Aorta (tissue), 5 donors: ENCODE results near the gene VWA5B1. TPM values are rescaled to one million over a fixed set of nuclear protein-coding genes. Genes with fewer than 3 reads are reported as not detected.
"Not testable (repeated sequence)": the region's sequence is repeated elsewhere in the genome, so short reads cannot be mapped to it uniquely, and the experiment has no call there.

Experiments
- ATAC-seq: fragments of 200-7000 bp; cut with Tn5 transposase; one replicate; pipeline ENCODE4 v1.9.1; 2022; ENCODE audit warnings: moderate library complexity; ENCODE audit not compliant: low FRiP score
- DNase-seq, 2 donors: peaks; one replicate each; pipeline ENCODE4 v3.0.0-alpha.2; 2020
- H3K27ac ChIP-seq, 2 donors: one replicate each; pipeline ENCODE4 v1.5.1; 2013; ENCODE audit warnings: low read length in 2 of 2, mild to moderate bottlenecking in 2 of 2, moderate library complexity in 2 of 2, control low read depth in 1 of 2, inconsistent platforms in 1 of 2, low read depth in 1 of 2
- H3K27me3 ChIP-seq, 2 donors: one replicate each; pipeline ENCODE4 v1.6.1; 2013; ENCODE audit warnings: control low read depth in 1 of 2, low read length in 1 of 2, mild to moderate bottlenecking in 1 of 2, moderate library complexity in 1 of 2; ENCODE audit not compliant: insufficient read depth in 2 of 2, control insufficient read depth in 1 of 2
- H3K36me3 ChIP-seq, 2 donors: one replicate each; pipeline ENCODE4 v1.6.1; 2013; ENCODE audit warnings: control low read depth in 1 of 2, low read length in 1 of 2, mild to moderate bottlenecking in 1 of 2; ENCODE audit not compliant: insufficient read depth in 2 of 2, control insufficient read depth in 1 of 2
- H3K4me1 ChIP-seq, 2 donors: one replicate each; pipeline ENCODE4 v1.6.1; 2013; ENCODE audit warnings: low read length in 2 of 2, control low read depth in 1 of 2, mild to moderate bottlenecking in 1 of 2, moderate library complexity in 1 of 2; ENCODE audit not compliant: insufficient read depth in 2 of 2, control insufficient read depth in 1 of 2
- H3K4me3 ChIP-seq, 2 donors: one replicate each; pipeline ENCODE4 v1.5.1; 2013; ENCODE audit warnings: low read length in 2 of 2, control low read depth in 1 of 2, mild to moderate bottlenecking in 1 of 2
- H3K9me3 ChIP-seq: one replicate; pipeline ENCODE4 v1.6.1; 2013; ENCODE audit warnings: mild to moderate bottlenecking, low read length; ENCODE audit not compliant: control insufficient read depth
- whole genome bisulfite sequencing, 2 donors: extraction: QIAGEN DNeasy Blood & Tissue Kit; methylation state at CpG; one replicate each; pipeline ENCODE4 v1.1.7; 2013; 5-methylcytosine and 5-hydroxymethylcytosine counted together
- intact Hi-C, 2 donors: fragments of 100-400 bp; cut with DNase I; formaldehyde crosslinking; loops; one replicate each; pipeline versions ENCODE4 v1.14.2 to v1.15.0; 2022
- polyA plus RNA-seq, 2 donors: library from polyadenylated mRNA; stranded (reverse); fragments of 200-250 nt; gene quantifications; one replicate each; pipeline ENCODE4 v1.2.3, GENCODE V29; 2013
- total RNA-seq, 2 donors: library from RNA; stranded (reverse); fragmentation: NEBNext Ultra II Directional; extraction: Animal tissue kit (Norgen Biotek cat#: 25700); gene quantifications; one replicate each; pipeline ENCODE4 v1.2.1, GENCODE V29; 2021
- donor health status: healthy with polysubstance abuse.
- donor health status: Bipolar disorder and iron deficiency.
- donor health status: DM: no; HTN: no; CAD: no.
- donor health status: DM: no; HTN: no; CAD: no.
- donor health status: DM: yes; HTN: yes; CAD: no.

Gene VWA5B1
- total and polyA plus RNA-seq, 4 donors, result not detected

DNA sequence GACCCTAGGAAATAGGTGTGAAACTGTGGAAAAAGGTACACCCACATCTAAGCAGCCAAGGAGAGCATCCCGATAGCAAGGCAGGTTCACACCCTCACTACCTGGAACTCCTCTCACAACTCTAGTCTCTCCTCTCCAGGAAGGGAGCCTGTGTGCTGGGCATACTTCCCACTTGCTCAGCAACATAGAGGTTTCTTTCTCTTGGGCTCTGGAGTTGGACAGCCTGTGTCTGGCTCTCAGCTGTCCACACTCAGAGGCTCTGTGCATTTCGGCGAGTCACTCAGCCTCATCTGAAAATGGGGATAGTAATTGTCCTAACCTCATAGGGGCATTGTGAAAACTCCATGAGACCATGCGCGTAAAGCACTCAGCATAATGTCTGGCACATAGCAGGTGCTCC is 29.6 kb upstream of the VWA5B1 start:
- ATAC-seq, result no peak

DNA sequence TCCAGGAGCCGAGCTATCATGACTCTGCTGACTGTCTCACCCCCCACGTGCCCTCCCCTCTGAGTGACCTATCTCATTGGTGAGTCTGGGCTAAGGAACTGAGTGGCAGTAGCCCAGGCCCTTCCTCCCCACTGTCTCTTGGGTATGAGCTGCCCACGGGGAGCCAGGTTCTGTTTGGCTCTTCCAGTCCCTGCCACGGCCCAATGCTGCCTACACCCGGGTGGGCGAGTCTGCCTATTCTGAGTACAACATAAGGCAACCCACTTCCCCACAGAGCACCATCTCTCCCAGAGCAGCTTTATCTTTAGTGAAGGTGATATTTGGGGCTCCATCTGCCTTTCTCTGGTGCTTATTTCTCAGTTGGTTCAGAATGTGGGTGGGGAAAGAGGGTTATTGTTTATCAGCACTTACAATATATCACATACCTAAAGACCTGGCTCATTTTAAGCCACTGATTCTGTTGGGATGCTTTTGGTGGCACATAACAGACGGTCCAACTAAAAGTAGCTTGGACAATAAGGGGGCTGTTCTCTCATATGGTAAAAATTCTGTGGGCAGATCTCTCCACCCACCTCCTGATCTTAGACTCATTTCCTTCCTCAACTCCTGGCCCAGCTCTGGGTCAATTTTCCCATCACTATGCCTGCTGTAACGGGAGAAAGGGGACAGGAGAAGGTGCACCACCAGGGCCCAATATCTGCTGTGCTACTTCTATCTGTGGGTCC is 27.7 kb upstream of the VWA5B1 start:
- 75 to 78% methylated on average over 8 of the region's 8 CpGs for WGBS, 2 donors
- H3K9me3 ChIP-seq, result no peaks in the 10 kb centered on the region
- intact Hi-C loops, result no loop called here
- H3K27me3 ChIP-seq, result no peaks in the 10 kb centered on the region
- no peak for ATAC-seq
- no peak overlapping the region for H3K27ac ChIP-seq
- no peaks in the 10 kb centered on the region for H3K36me3 ChIP-seq
- no peaks in the 10 kb centered on the region for H3K4me1 ChIP-seq
- H3K4me3 ChIP-seq, result no peak overlapping the region
- no peak for DNase-seq

More for the DNA sequence above, 29.6 kb upstream of the VWA5B1 start:
- intact Hi-C loops, result no loop called here
- WGBS, 2 donors, result 87 to 91% methylated on average over 5 of the region's 5 CpGs
- H3K4me1 ChIP-seq, result no peaks in the 10 kb centered on the region
- H3K27me3 ChIP-seq, result no peaks in the 10 kb centered on the region
- H3K36me3 ChIP-seq, result no peaks in the 10 kb centered on the region
- no peak for DNase-seq
- H3K9me3 ChIP-seq, result peaks cover 4% of the 10 kb centered on the region
- no peak overlapping the region for H3K4me3 ChIP-seq
- H3K27ac ChIP-seq, result no peak overlapping the region

DNA sequence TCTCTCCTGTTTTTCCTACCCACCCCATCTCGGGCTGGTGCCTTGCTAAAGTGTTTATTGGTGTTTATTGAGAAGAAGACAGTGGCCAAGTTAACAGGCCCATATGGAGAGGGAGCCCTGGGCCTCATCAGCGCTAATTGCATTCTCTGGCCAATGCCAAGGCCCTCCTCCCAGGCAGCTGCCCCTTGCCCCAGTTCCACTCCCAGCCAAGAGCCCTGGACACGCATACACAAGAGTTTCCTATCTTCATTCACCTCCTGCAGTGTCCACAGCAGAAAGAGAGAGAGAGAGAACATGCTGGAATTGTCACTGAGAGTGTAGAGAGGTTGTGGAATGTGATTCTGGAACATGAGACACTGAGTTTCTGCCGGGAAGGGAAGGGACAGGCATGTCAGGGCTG is 25.4 kb upstream of the VWA5B1 start:
- DNase-seq (no peak), ATAC-seq (no peak)
- no peaks in the 10 kb centered on the region for H3K27me3 ChIP-seq
- H3K9me3 ChIP-seq, result no peaks in the 10 kb centered on the region
- WGBS, 2 donors, result 38 to 46% methylated on average over 4 of the region's 4 CpGs
- no peak overlapping the region for H3K27ac ChIP-seq
- no peaks in the 10 kb centered on the region for H3K36me3 ChIP-seq
- no peaks in the 10 kb centered on the region for H3K4me1 ChIP-seq
- intact Hi-C loops, result no loop called here
- H3K4me3 ChIP-seq, result no peak overlapping the region

DNA sequence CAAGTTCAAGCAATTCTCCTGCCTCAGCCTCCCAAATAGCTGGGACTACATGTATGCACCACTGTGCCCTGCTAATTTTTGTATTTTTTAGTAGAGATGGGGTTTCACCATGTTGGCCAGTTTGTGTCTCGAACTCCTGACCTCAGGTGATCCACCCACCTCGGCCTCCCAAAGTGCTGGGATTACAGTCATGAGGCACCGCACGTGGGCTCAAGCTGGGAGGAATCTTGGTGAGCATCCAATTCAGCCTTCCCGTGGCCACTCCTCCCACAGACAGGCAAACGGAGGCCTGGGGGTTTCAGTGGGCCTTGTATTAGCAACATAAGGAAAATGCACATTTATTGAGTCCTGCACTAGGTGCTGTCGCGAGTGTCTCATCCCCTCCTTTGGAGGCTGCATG is 24.5 kb upstream of the VWA5B1 start:
- Histone ChIP-seq H3K36me3 (no peaks in the 10 kb centered on the region), H3K27me3 (no peaks in the 10 kb centered on the region), H3K4me1 (no peaks in the 10 kb centered on the region), H3K4me3 (no peak overlapping the region), H3K9me3 (no peaks in the 10 kb centered on the region), H3K27ac (no peak overlapping the region)
- DNase-seq (no peak), ATAC-seq (no peak)
- WGBS, 2 donors, result 60 to 61% methylated on average over 8 of the region's 8 CpGs
- intact Hi-C loops, result no loop called here

DNA sequence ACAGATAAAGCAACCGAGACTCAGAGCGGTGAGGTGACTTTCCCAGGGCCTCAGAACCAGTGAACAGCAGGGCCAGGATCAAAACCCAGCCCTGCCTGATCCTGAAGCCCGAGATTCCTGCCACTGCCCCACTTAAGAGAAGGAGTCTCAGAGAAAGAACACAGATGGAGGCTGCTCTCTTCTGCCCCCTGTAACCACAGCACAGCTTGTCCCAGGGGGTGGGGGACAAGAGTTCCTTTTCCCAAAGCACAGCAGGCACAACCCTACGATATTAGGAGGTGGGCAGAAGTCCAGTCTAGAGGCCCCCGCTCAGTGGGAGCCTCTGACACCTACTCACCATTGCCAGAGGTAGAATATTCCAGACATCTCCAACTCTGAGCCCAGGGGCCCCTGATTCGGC is 24.0 kb upstream of the VWA5B1 start:
- 55 to 60% methylated on average over 6 of the region's 6 CpGs for WGBS, 2 donors

GRCh38 chr1:20271498-20272400 is 18.9 kb upstream of the VWA5B1 start:
- Histone ChIP-seq H3K27ac (no peak overlapping the region), H3K4me1 (no peaks in the 10 kb centered on the region), H3K9me3 (no peaks in the 10 kb centered on the region), H3K4me3 (no peak overlapping the region), H3K36me3 (no peaks in the 10 kb centered on the region), H3K27me3 (no peaks in the 10 kb centered on the region)
- 59 to 63% methylated on average over 11 of the region's 11 CpGs for WGBS, 2 donors
- DNase-seq (no peak), ATAC-seq (no peak)
- intact Hi-C loops, result no loop called here

More for the DNA sequence above, 24.0 kb upstream of the VWA5B1 start:
- Histone ChIP-seq H3K36me3 (no peaks in the 10 kb centered on the region), H3K4me3 (no peak overlapping the region), H3K27ac (no peak overlapping the region), H3K27me3 (no peaks in the 10 kb centered on the region), H3K9me3 (no peaks in the 10 kb centered on the region), H3K4me1 (no peaks in the 10 kb centered on the region)
- ATAC-seq (no peak), DNase-seq (no peak)
- intact Hi-C loops, result no loop called here

GRCh38 chr1:20273716-20274115 is 17.0 kb upstream of the VWA5B1 start:
- ATAC-seq, H3K27ac ChIP-seq, H3K4me3 ChIP-seq, H3K9me3 ChIP-seq, intact Hi-C loops, H3K36me3 ChIP-seq, DNase-seq, H3K27me3 ChIP-seq, H3K4me1 ChIP-seq: not testable (repeated sequence)

- 49 to 70% methylated on average over 7 of the region's 7 CpGs for WGBS, 2 donors
- Histone ChIP-seq H3K9me3 (no peaks in the 10 kb centered on the region), H3K27me3 (no peaks in the 10 kb centered on the region), H3K4me1 (no peaks in the 10 kb centered on the region), H3K36me3 (no peaks in the 10 kb centered on the region), H3K27ac (no peak overlapping the region), H3K4me3 (no peak overlapping the region)
- intact Hi-C loops, result no loop called here
- DNase-seq (no peak), ATAC-seq (no peak)
Measured at GRCh38 chr1:20275319-20275925, 15.3 kb upstream of the VWA5B1 start.
